GM12878 (cell line): ENCODE data around the gene FBXL7. TPM values are rescaled to one million over a fixed set of nuclear protein-coding genes. Genes with fewer than 3 reads are reported as not detected.

ENCODE experiments used
- ATAC-seq: fragments of 200-7000 bp; cut with Tn5 transposase; 3 replicates; pipeline ENCODE4 v1.9.1; 2020; ENCODE audit warnings: mild to moderate bottlenecking, moderate library complexity
- BruUV-seq: library from RNA; stranded (reverse); fragments of 400-500 nt; replicated peaks from 2 replicates; lab custom pipeline; 2021; lab: Mats Ljungman, UMichigan
- CTCF ChIA-PET: fragments of 300-600 bp; sonication (Branson Sonifier 250); formaldehyde crosslinking; extraction: SDS; loops from one replicate; lab custom pipeline; 2021; ENCODE audit warnings: inconsistent platforms; lab: Yijun Ruan, JAX
- POLR2A ChIA-PET: fragments of 350-600 bp; formaldehyde crosslinking; extraction: SDS; loops from one replicate; lab custom pipeline; 2021; ENCODE audit warnings: inconsistent platforms; lab: Charles Lee
- RAD21 ChIA-PET: fragments of 300-600 bp; sonication (Branson Sonifier 250); formaldehyde crosslinking; loops from one replicate; lab custom pipeline; 2023; ENCODE audit warnings: antibody characterized with exemption; ENCODE audit not compliant: unreplicated experiment; lab: Charles Lee
- SMC1A ChIA-PET: fragments of 300-600 bp; sonication (Branson Sonifier 250); formaldehyde crosslinking; loops from one replicate; lab custom pipeline; 2023; ENCODE audit not compliant: unreplicated experiment, uncharacterized antibody; lab: Charles Lee
- DNase-seq: peaks from one replicate; pipeline ENCODE4 v3.0.0-alpha.2; 2011; ENCODE audit warnings: low read depth, low spot score
- FAIRE-seq: peaks from 3 replicates; lab custom pipeline; 2011; peaks lifted over from hg19 to GRCh38; lab: Jason Lieb, UNC
- H2AFZ ChIP-seq: 2 replicates; pipeline ENCODE4 v1.6.0; 2011; ENCODE audit warnings: low read depth, low read length, control low read depth; ENCODE audit not compliant: control insufficient read depth
- H3K27ac ChIP-seq: 2 replicates; pipeline ENCODE4 v1.5.1; 2011; ENCODE audit warnings: control low read depth; ENCODE audit not compliant: control insufficient read depth, insufficient read depth
- H3K27me3 ChIP-seq, 2 experiments: replicated peaks in 1 of 2; 2 replicates each; pipeline versions ENCODE4 v1.6.0 to v1.6.1; 2011; ENCODE audit warnings: low read length in 1 of 2; ENCODE audit not compliant: control insufficient read depth in 2 of 2, insufficient read depth in 2 of 2
- H3K36me3 ChIP-seq, 2 experiments: 2 replicates each; pipeline ENCODE4 v1.5.1; 2011; ENCODE audit warnings: low read length in 1 of 2; ENCODE audit not compliant: control insufficient read depth in 2 of 2, insufficient read depth in 2 of 2
- H3K4me1 ChIP-seq: 2 replicates; pipeline ENCODE4 v1.6.1; 2011; ENCODE audit warnings: mild to moderate bottlenecking, low read length, moderate library complexity, mixed read lengths; ENCODE audit not compliant: control insufficient read depth, insufficient read depth
- H3K4me2 ChIP-seq: 2 replicates; pipeline ENCODE4 v1.6.0; 2011; ENCODE audit warnings: control low read depth; ENCODE audit not compliant: control insufficient read depth, insufficient read depth
- H3K4me3 ChIP-seq: fragments of 200-600 bp; sonication (generic); 2 replicates; pipeline ENCODE4 v1.5.1; 2016
- H3K79me2 ChIP-seq: 2 replicates; pipeline ENCODE4 v1.6.0; 2011; ENCODE audit warnings: low read length; ENCODE audit not compliant: control insufficient read depth, insufficient read depth
- H3K9ac ChIP-seq: 2 replicates; pipeline ENCODE4 v1.8.0; 2011; ENCODE audit warnings: low read length, control low read depth, mixed read lengths; ENCODE audit not compliant: control insufficient read depth, insufficient read depth
- H3K9me3 ChIP-seq: replicated peaks from 3 replicates; pipeline ENCODE4 v1.5.1; 2011; ENCODE audit warnings: mild to moderate bottlenecking, low read length; ENCODE audit not compliant: control insufficient read depth, insufficient read depth
- H4K20me1 ChIP-seq: 2 replicates; pipeline ENCODE4 v1.6.0; 2011; ENCODE audit not compliant: control insufficient read depth, insufficient read depth
- ATF2 ChIP-seq: IDR thresholded peaks from 2 replicates; pipeline ENCODE4 v1.6.1; 2012; ENCODE audit warnings: low read length, inconsistent platforms
- HDAC2 ChIP-seq: fragments of 200-600 bp; sonication (generic); IDR thresholded peaks from 2 replicates; pipeline ENCODE4 v1.6.1; 2017
- KAT2A ChIP-seq: conservative IDR thresholded peaks from 2 replicates; pipeline ENCODE4 v1.6.1; 2011; ENCODE audit warnings: low read depth, low read length; ENCODE audit not compliant: control insufficient read depth
- RUNX3 ChIP-seq: IDR thresholded peaks from 2 replicates; pipeline ENCODE4 v1.6.1; 2012; ENCODE audit warnings: low read length, inconsistent platforms
- USF2 ChIP-seq: IDR thresholded peaks from 2 replicates; pipeline ENCODE4 v1.6.1; 2011; ENCODE audit warnings: low read depth, low read length, improper control_type of control experiment, borderline replicate concordance
- ZNF24 ChIP-seq: fragments of 450-650 bp; IDR thresholded peaks from 2 replicates; pipeline ENCODE4 v1.6.1; 2017; ENCODE audit warnings: antibody characterized with exemption, mild to moderate bottlenecking
- WGBS: methylation state at CpG from one replicate; pipeline ENCODE4 v1.1.6; 2016; ENCODE audit warnings: low lambda C conversion rate; ENCODE audit not compliant: insufficient replicate concordance, insufficient coverage; ENCODE audit errors: missing lambda C conversion rate; 5-methylcytosine and 5-hydroxymethylcytosine counted together
- in situ Hi-C: fragments of 300-500 bp; cut with MboI; formaldehyde crosslinking; loops from 9 replicates; pipeline ENCODE4 v1.14.3; 2018; ENCODE audit warnings: mixed read lengths
- intact Hi-C: fragments of 100-400 bp; cut with micrococcal nuclease; formaldehyde crosslinking; loops from one replicate; pipeline ENCODE4 v1.14.2; 2022; ENCODE audit not compliant: unreplicated experiment
- polyA plus RNA-seq, 11 experiments: library from polyadenylated mRNA; depleted of rRNA in 4 of 11; unstranded in 6 of 11; stranded (reverse) in 5 of 11; fragments of >200 nt; fragmentation: Nextera tagmentation in 4 of 11; fragmentation: Illumina TruSeq in 1 of 11; extraction: Ambion mirVana in 4 of 11; extraction: Trizol in 1 of 11; gene quantifications; 1 replicate in 1 of 11; 2 replicates in 10 of 11; pipeline versions ENCODE4 v1.2.1 to v1.2.3, GENCODE V29; 2011 to 2016; ENCODE audit warnings: inconsistent platforms in 2 of 11, missing spikeins in 2 of 11, low read depth in 1 of 11
- total RNA-seq, 4 experiments: library from RNA; depleted of rRNA in 3 of 4; stranded (reverse); fragments of >200 nt in 3 of 4; fragmentation: Illumina TruSeq in 1 of 4; extraction: Trizol in 1 of 4; gene quantifications; 2 replicates each; pipeline versions ENCODE4 v1.2.1 to v1.2.3, GENCODE V29; 2013 to 2021
- TF ChIP-seq, protein P1 (sequence below): fragments of 450-650 bp; IDR thresholded peaks from 2 replicates; pipeline ENCODE4 v1.6.1; 2016; ENCODE audit warnings: mild to moderate bottlenecking, moderate library complexity, borderline replicate concordance

The FBXL7 gene
- total and polyA plus RNA-seq, 10 of the 15 experiments (the other 5 are each of a cell fraction or from before 2014, with no cell fraction given) = 0.03 to 0.44 (median 0.16) TPM

DNA sequence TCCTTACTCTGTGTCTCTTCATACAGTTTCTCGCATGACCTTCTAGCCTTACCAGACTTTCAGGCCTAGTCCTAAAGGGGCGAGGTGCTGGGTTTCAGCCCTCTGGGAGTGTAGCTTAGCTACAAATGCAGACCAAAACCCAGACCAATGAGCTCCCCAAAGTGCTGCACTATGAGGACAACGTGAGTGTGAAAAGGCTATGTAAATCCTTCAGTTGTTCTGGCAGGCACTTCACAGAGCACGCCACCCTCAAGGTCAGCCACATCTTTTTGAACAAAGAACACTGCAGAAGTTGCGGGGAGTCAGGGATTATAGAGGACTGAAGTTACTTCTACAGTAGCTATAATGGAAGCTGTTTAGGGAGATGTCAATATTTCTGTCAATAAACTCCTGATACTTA is 377.9 kb downstream of the FBXL7 start (continued):
- TF ChIP-seq USF2 = no peak
- TF ChIP-seq, protein P1, sequence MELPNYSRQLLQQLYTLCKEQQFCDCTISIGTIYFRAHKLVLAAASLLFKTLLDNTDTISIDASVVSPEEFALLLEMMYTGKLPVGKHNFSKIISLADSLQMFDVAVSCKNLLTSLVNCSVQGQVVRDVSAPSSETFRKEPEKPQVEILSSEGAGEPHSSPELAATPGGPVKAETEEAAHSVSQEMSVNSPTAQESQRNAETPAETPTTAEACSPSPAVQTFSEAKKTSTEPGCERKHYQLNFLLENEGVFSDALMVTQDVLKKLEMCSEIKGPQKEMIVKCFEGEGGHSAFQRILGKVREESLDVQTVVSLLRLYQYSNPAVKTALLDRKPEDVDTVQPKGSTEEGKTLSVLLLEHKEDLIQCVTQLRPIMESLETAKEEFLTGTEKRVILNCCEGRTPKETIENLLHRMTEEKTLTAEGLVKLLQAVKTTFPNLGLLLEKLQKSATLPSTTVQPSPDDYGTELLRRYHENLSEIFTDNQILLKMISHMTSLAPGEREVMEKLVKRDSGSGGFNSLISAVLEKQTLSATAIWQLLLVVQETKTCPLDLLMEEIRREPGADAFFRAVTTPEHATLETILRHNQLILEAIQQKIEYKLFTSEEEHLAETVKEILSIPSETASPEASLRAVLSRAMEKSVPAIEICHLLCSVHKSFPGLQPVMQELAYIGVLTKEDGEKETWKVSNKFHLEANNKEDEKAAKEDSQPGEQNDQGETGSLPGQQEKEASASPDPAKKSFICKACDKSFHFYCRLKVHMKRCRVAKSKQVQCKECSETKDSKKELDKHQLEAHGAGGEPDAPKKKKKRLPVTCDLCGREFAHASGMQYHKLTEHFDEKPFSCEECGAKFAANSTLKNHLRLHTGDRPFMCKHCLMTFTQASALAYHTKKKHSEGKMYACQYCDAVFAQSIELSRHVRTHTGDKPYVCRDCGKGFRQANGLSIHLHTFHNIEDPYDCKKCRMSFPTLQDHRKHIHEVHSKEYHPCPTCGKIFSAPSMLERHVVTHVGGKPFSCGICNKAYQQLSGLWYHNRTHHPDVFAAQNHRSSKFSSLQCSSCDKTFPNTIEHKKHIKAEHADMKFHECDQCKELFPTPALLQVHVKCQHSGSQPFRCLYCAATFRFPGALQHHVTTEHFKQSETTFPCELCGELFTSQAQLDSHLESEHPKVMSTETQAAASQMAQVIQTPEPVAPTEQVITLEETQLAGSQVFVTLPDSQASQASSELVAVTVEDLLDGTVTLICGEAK = no peak
- TF ChIP-seq, all 136 proteins: peak for 0

GRCh38 chr5:15880201-15880600 is 380.2 kb downstream of the FBXL7 start:
- TF ChIP-seq ZNF24 (no peak), RUNX3 (no peak), KAT2A (no peak), ATF2 (no peak), HDAC2 (no peak)
- TF ChIP-seq, all 136 proteins: peak for 0
- Histone ChIP-seq H3K36me3 (no peaks in the 10 kb centered on the region), H3K4me3 (no peak overlapping the region), H2AFZ (no peak overlapping the region), H3K79me2 (no peaks in the 10 kb centered on the region), H3K4me2 (no peak overlapping the region), H3K9ac (no peak overlapping the region), H3K4me1 (no peaks in the 10 kb centered on the region), H3K9me3 (no peaks in the 10 kb centered on the region), H3K27me3 (no peaks in the 10 kb centered on the region), H3K27ac (no peak overlapping the region), H4K20me1 (no peaks in the 10 kb centered on the region)
- FAIRE-seq (no peak), ATAC-seq (no peak), DNase-seq (no peak)
- intact Hi-C loops (no loop called here), in situ Hi-C loops (no loop called here)
- ChIA-PET SMC1A (interaction anchor here (0.6 kb wide), 1 partner anchor 248 kb away, joined by 4 read pairs; no protein-coding TSS in a partner anchor), CTCF (no interaction called here), RAD21 (no interaction called here), POLR2A (no interaction called here)
- WGBS = 2% methylated on average over 3 of the region's 3 CpGs
- no TSS peak for BruUV-seq
